ENCODE results near the gene ALDH8A1. TPM values are rescaled to one million over a fixed set of nuclear protein-coding genes. Genes with fewer than 3 reads are reported as not detected.

The ALDH8A1 gene
- total and polyA plus RNA-seq, 2 of the 13 experiments (the other 11 are each of a cell fraction or from before 2014, with no cell fraction given) = 1.1 to 3.4 TPM

- no peak for TF ChIP-seq NFIC (IDR thresholded peaks at IDR 0.05; ENCODE audit: low read length)
These were observed 69.3 kb downstream of the ALDH8A1 start (continued) for GRCh38 chr6:134880487-134881190.

- ATAC-seq (no peak), FAIRE-seq (no peak), DNase-seq (ENCODE audit: low spot score) (no peak)
- POLR2A ChIA-PET = no interaction called here
- no TSS peak for BruUV-seq (replicated peaks)
- H3K27ac ChIP-seq (ENCODE audit: extremely low read length, insufficient read depth, low read length) = no peak overlapping the region
- H4K20me1 ChIP-seq (ENCODE audit: insufficient read depth, low read length) = no peaks in the 10 kb centered on the region
- no peaks in the 10 kb centered on the region for H3K36me3 ChIP-seq (replicated peaks in 1 of 2; ENCODE audit: control insufficient read depth in 1 of 2, insufficient read depth in 2 of 2, low read length in 2 of 2)
- no peak overlapping the region for H3K4me2 ChIP-seq (ENCODE audit: low read depth, low read length)
- no peaks in the 10 kb centered on the region for H3K27me3 ChIP-seq (ENCODE audit: control insufficient read depth in 1 of 2, insufficient read depth in 2 of 2, low read length in 2 of 2)
- H3K79me2 ChIP-seq (ENCODE audit: insufficient read depth, low read length) = no peaks in the 10 kb centered on the region
- no peak for TF ChIP-seq ZMAT5 (CRISPR knock-in tag; IDR thresholded peaks at IDR 0.05; ENCODE audit: borderline replicate concordance, low read depth)
- TF ChIP-seq ZNF598 (CRISPR knock-in tag; IDR thresholded peaks at IDR 0.05; ENCODE audit: borderline replicate concordance) = no peak
- no peak for TF ChIP-seq THRA (CRISPR knock-in tag; IDR thresholded peaks at IDR 0.05; ENCODE audit: borderline replicate concordance)
- no peak overlapping the region for H2AFZ ChIP-seq (ENCODE audit: low read length)
- CTCF ChIA-PET (ENCODE audit: low intra/inter-chr PET ratio, low total read pairs) = no interaction called here
- intact Hi-C loops (cut with micrococcal nuclease; ENCODE audit: unreplicated experiment) (no loop called here), in situ Hi-C loops (cut with HindIII; ENCODE audit: extremely low pct_ligation_motif_present, low pct_unique_long_range_greater_than_20kb) (no loop called here)
- H3K4me1 ChIP-seq (ENCODE audit: insufficient read depth, low read length) = no peaks in the 10 kb centered on the region
- H3K9me3 ChIP-seq (ENCODE audit: low read length) = peaks cover 4% of the 10 kb centered on the region; the same call in 1 of the 2 replicates
- WGBS (ENCODE audit: low lambda C conversion rate) = 42% methylated on average over 3 of the region's 3 CpGs
- no peak overlapping the region for H3K9ac ChIP-seq (ENCODE audit: insufficient read depth, low read depth, low read length)
- no peak overlapping the region for H3K4me3 ChIP-seq (replicated peaks in 1 of 3; ENCODE audit: insufficient read depth in 1 of 3, low read depth in 2 of 3, low read length in 3 of 3)
These were observed 71.8 kb downstream of the ALDH8A1 start for GRCh38 chr6:134878136-134878535.

Measured in HepG2 (cell line).